Glutamatergic neuron (in vitro differentiated cells): Measurements from ENCODE around the gene ITPK1. TPM values are rescaled to one million over a fixed set of nuclear protein-coding genes. Genes with fewer than 3 reads are reported as not detected.
"Not testable (repeated sequence)": the region's sequence is repeated elsewhere in the genome, so short reads cannot be mapped to it uniquely, and the experiment has no call there.

Source experiments
- DNase-seq: peaks from one replicate; pipeline ENCODE4 v3.0.0; 2022
- H3K27ac Mint-ChIP-seq: one replicate; pipeline ENCODE4 v1.8.0; 2020; ENCODE audit warnings: mild to moderate bottlenecking, mixed read lengths, inconsistent platforms; ENCODE audit not compliant: unreplicated experiment
- H3K27me3 Mint-ChIP-seq: one replicate; pipeline ENCODE4 v1.8.0; 2020; ENCODE audit warnings: mild to moderate bottlenecking, moderate library complexity, mixed read lengths, inconsistent platforms; ENCODE audit not compliant: unreplicated experiment
- H3K36me3 Mint-ChIP-seq: one replicate; pipeline ENCODE4 v1.8.0; 2020; ENCODE audit warnings: mild to moderate bottlenecking, mixed read lengths, inconsistent platforms; ENCODE audit not compliant: unreplicated experiment
- H3K4me1 Mint-ChIP-seq: one replicate; pipeline ENCODE4 v1.8.0; 2020; ENCODE audit warnings: mild to moderate bottlenecking, low read depth, mixed read lengths, inconsistent platforms; ENCODE audit not compliant: unreplicated experiment
- H3K4me3 Mint-ChIP-seq: one replicate; pipeline ENCODE4 v1.8.0; 2020; ENCODE audit warnings: mild to moderate bottlenecking, mixed read lengths, inconsistent platforms; ENCODE audit not compliant: unreplicated experiment
- H3K9me3 Mint-ChIP-seq: one replicate; pipeline ENCODE4 v1.8.0; 2020; ENCODE audit warnings: mild to moderate bottlenecking, moderate library complexity, mixed read lengths, inconsistent platforms; ENCODE audit not compliant: unreplicated experiment
- CTCF ChIP-seq: fragments of 200-600 bp; sonication (generic); IDR thresholded peaks from one replicate; pipeline ENCODE4 v1.5.0; 2021; ENCODE audit not compliant: partially characterized antibody, unreplicated experiment
- total RNA-seq: library from RNA; stranded (reverse); fragmentation: NEBNext Ultra II Directional; extraction: Animal tissue kit (Norgen Biotek cat#: 25700); gene quantifications from one replicate; pipeline ENCODE4 v1.2.1, GENCODE V29; 2021; ENCODE audit not compliant: unreplicated experiment

The ITPK1 gene
- total RNA-seq, 1 donor from 2014 or later: 132 TPM

- no peak for TF ChIP-seq CTCF
- no peaks in the 10 kb centered on the region for H3K36me3 Mint-ChIP-seq
- H3K4me1 Mint-ChIP-seq: peaks cover 1% of the 10 kb centered on the region
- no peak overlapping the region for H3K27ac Mint-ChIP-seq
- DNase-seq: no peak
- H3K9me3 Mint-ChIP-seq: no peaks in the 10 kb centered on the region
- H3K27me3 Mint-ChIP-seq: no peaks in the 10 kb centered on the region
- no peak overlapping the region for H3K4me3 Mint-ChIP-seq
These were observed 19.7 kb upstream of the ITPK1 start for GRCh38 chr14:93135399-93135798.

- Mint-ChIP-seq H3K27me3 (no peaks in the 10 kb centered on the region), H3K4me3 (no peak overlapping the region), H3K27ac (no peak overlapping the region), H3K36me3 (no peaks in the 10 kb centered on the region), H3K9me3 (no peaks in the 10 kb centered on the region), H3K4me1 (no peaks in the 10 kb centered on the region)
- TF ChIP-seq CTCF: no peak
- no peak for DNase-seq
These were observed 17.7 kb upstream of the ITPK1 start for GRCh38 chr14:93133464-93133863.

GRCh38 chr14:93132472-93133065 is 16.8 kb upstream of the ITPK1 start:
- Mint-ChIP-seq H3K27me3 (no peaks in the 10 kb centered on the region), H3K36me3 (no peaks in the 10 kb centered on the region), H3K9me3 (no peaks in the 10 kb centered on the region), H3K27ac (no peak overlapping the region), H3K4me3 (no peak overlapping the region), H3K4me1 (no peaks in the 10 kb centered on the region)
- no peak for DNase-seq
- TF ChIP-seq CTCF: no peak

- not testable (repeated sequence) for H3K4me1 Mint-ChIP-seq, H3K9me3 Mint-ChIP-seq, DNase-seq, H3K4me3 Mint-ChIP-seq, H3K36me3 Mint-ChIP-seq, H3K27ac Mint-ChIP-seq, H3K27me3 Mint-ChIP-seq
These were observed 15.6 kb upstream of the ITPK1 start for GRCh38 chr14:93131257-93131820.

- Mint-ChIP-seq H3K27ac (no peak overlapping the region), H3K4me3 (no peak overlapping the region), H3K36me3 (no peaks in the 10 kb centered on the region), H3K9me3 (no peaks in the 10 kb centered on the region), H3K27me3 (peaks cover 2% of the 10 kb centered on the region), H3K4me1 (no peaks in the 10 kb centered on the region)
- no peak for TF ChIP-seq CTCF
- DNase-seq: no peak
These were observed 13.2 kb upstream of the ITPK1 start for GRCh38 chr14:93128725-93129459.
